Lower leg skin (tissue), 3 donors: ENCODE measurements around the gene PPP2R5E.

ENCODE experiments used
- CTCF ChIP-seq, 3 donors: fragments of 450-650 bp; IDR thresholded peaks; one replicate each; pipeline ENCODE4 v1.5.1; 2016; ENCODE audit warnings: antibody characterized with exemption in 3 of 3, mild to moderate bottlenecking in 3 of 3, moderate library complexity in 2 of 3
- POLR2A ChIP-seq, 2 donors: fragments of 450-650 bp; IDR thresholded peaks; one replicate each; pipeline ENCODE4 v1.6.1; 2016 to 2017; ENCODE audit warnings: antibody characterized with exemption in 2 of 2, mild to moderate bottlenecking in 1 of 2, moderate library complexity in 1 of 2

GRCh38 chr14:63418020-63418419, 125.2 kb downstream of the PPP2R5E start:
- TF ChIP-seq CTCF (IDR thresholded peaks at IDR 0.05) (no peak), POLR2A (IDR thresholded peaks at IDR 0.05) (no peak)
